NCI-H128 (cell line): ENCODE data around the gene ZBED6.
"Not testable (repeated sequence)": the region's sequence is repeated elsewhere in the genome, so short reads cannot be mapped to it uniquely, and the experiment has no call there.

Experiments used
- DNase-seq: peaks from one replicate; lab custom pipeline; 2025; ENCODE audit not compliant: unreplicated experiment; lab: John Stamatoyannopoulos, UW

Gene ZBED6

GRCh38 chr1:203778146-203778545 lies 17.3 kb upstream of the ZBED6 start:
- DNase-seq, result no peak

- DNase-seq, result no peak
Measured at GRCh38 chr1:203778789-203779188, 16.6 kb upstream of the ZBED6 start.

GRCh38 chr1:203781962-203782361 lies 13.5 kb upstream of the ZBED6 start:
- DNase-seq, result no peak

- no peak for DNase-seq
Measured at GRCh38 chr1:203789966-203790365, 5.5 kb upstream of the ZBED6 start.

GRCh38 chr1:203791498-203791897 lies 3.9 kb upstream of the ZBED6 start:
- DNase-seq, result no peak

GRCh38 chr1:203792486-203792885 lies 2.9 kb upstream of the ZBED6 start:
- no peak for DNase-seq

GRCh38 chr1:203793561-203793960 lies 1.9 kb upstream of the ZBED6 start:
- not testable (repeated sequence) for DNase-seq

GRCh38 chr1:203794764-203795440 lies 521 bp upstream of the ZBED6 start:
- DNase-seq, result no peak

GRCh38 chr1:203796236-203796605 lies 798 bp downstream of the ZBED6 start:
- DNase-seq, result no peak

GRCh38 chr1:203797216-203797615 lies 1.8 kb downstream of the ZBED6 start:
- no peak for DNase-seq

- DNase-seq, result no peak
Measured at GRCh38 chr1:203797948-203798655, 2.7 kb downstream of the ZBED6 start.

GRCh38 chr1:203799157-203799556 lies 3.7 kb downstream of the ZBED6 start:
- DNase-seq, result no peak

GRCh38 chr1:203799971-203800370 lies 4.5 kb downstream of the ZBED6 start:
- DNase-seq, result no peak

- DNase-seq, result no peak
Measured at GRCh38 chr1:203805689-203806088, 10.3 kb downstream of the ZBED6 start.

GRCh38 chr1:203807196-203807595 lies 11.8 kb downstream of the ZBED6 start:
- no peak for DNase-seq

GRCh38 chr1:203813581-203814341 lies 18.3 kb downstream of the ZBED6 start:
- DNase-seq, result no peak

GRCh38 chr1:203818399-203818798 lies 23.0 kb downstream of the ZBED6 start:
- no peak for DNase-seq

- no peak for DNase-seq
Measured at GRCh38 chr1:203823306-203823705, 27.9 kb downstream of the ZBED6 start.

GRCh38 chr1:203826175-203826574 lies 30.8 kb downstream of the ZBED6 start:
- DNase-seq, result no peak

GRCh38 chr1:203828002-203828401 lies 32.6 kb downstream of the ZBED6 start:
- DNase-seq, result no peak

- DNase-seq, result no peak
Measured at GRCh38 chr1:203828503-203828902, 33.1 kb downstream of the ZBED6 start.

GRCh38 chr1:203829247-203829646 lies 33.8 kb downstream of the ZBED6 start:
- not testable (repeated sequence) for DNase-seq
